Head of caudate nucleus (tissue), 42 donors: ENCODE measurements around the gene MOBP.
"Not testable (repeated sequence)": the region's sequence is repeated elsewhere in the genome, so short reads cannot be mapped to it uniquely, and the experiment has no call there.

ENCODE experiments used
- DNase-seq, 42 donors: peaks; one replicate each; pipeline versions ENCODE4 v3.0.0 to v3.0.0-alpha.2; 2020 to 2021; ENCODE audit warnings: mixed read lengths in 7 of 42
- intact Hi-C: fragments of 100-400 bp; cut with DNase I; formaldehyde crosslinking; loops from one replicate; pipeline ENCODE4 v1.15.0; 2022

The MOBP gene, protein sequence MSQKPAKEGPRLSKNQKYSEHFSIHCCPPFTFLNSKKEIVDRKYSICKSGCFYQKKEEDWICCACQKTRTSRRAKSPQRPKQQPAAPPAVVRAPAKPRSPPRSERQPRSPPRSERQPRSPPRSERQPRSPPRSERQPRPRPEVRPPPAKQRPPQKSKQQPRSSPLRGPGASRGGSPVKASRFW

DNA sequence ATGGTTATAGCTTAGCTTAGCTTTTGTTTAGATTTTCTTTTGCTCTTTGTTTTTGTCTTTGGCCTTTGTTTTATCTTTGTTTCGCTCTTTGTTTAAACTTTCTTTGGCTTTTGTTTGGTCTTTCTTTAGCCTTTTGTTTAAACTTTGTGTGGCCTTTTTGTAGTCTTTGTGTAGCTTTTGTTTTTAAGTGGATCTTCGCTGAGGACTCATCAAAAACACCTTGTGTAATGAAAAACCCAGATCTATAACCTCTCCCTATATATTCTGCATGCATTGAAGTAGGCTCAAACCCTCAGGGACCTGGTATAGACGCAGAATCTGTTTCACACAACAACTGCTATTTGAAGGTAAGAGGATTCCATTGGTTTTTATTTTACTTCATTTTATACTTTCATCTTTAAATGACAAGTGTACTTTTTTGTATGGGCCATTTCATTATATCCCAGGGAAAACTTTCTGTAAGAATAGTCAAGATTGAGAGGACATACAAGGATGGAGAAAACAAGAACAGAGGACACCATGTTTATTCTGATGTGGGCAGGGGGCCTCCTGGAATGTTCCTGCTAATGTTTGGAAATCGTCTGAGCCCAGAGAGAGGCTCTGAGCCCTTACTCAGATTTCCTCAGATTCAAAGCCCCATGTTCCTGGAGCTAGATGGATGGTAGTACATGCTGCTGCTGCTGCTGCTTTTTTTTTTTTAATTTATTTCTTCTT, at the start of gene MOBP:
Gene MOBP, plus strand, starts transcription at position 287 of the 714 bp plus-strand sequence. CDS start 34,390 bp downstream, outside the sequence.
- intact Hi-C loops = no loop called here
- no peak for DNase-seq

DNA sequence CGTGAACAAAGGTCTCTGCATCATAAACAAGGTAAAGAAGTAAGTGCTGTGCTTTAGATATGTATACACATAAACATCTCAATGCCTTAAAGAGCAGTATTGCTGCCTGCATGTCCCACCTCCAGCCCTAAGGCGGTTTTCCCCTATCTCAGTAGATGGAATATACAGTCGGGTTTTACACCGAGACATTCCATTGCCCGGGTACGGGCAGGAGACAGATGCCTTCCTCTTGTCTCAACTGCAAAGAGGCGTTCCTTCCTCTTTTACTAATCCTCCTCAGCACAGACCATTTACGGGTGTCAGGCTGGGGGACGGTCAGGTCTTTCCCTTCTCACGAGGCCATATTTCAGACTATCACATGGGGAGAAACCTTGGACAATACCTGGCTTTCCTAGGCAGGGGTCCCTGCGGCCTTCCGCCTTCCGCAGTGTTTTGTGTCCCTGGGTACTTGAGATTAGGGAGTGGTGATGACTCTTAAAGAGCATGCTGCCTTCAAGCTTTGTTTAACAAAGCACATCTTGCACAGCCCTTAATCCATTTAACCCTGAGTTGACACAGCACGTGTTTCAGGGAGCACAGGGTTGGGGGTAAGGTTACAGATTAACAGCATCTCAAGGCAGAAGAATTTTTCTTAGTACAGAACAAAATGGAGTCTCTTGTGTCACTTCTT, 48.8 kb upstream of the MOBP start:
- intact Hi-C loops, DNase-seq: not testable (repeated sequence)

DNA sequence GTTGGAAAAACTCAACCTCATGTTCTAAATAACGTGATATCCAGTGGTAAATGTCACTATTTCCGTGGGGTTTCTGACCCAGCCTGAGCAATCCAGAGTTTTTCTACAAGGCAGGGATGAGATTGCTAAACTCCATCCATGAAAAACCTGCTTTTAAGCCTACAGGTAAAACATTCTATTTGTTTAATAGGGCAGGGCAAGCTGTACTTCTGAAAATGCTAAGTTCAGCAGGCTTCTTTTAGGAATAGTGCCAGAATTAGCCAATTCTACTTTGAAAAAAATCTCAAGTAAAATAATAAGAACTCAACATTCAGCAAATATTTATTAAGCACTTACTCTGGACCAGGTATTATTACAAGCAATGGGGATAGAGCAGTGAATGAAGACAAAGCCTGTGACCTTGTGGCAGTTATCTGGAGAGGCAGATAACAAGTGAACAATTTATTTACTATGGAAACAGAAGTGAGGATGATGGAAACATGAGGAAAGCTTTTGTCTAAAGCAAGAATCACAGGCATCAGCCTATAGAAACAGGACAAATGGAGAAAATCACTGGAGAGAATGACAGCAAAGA, 47.7 kb upstream of the MOBP start:
- no peak for DNase-seq
- intact Hi-C loops = no loop called here

DNA sequence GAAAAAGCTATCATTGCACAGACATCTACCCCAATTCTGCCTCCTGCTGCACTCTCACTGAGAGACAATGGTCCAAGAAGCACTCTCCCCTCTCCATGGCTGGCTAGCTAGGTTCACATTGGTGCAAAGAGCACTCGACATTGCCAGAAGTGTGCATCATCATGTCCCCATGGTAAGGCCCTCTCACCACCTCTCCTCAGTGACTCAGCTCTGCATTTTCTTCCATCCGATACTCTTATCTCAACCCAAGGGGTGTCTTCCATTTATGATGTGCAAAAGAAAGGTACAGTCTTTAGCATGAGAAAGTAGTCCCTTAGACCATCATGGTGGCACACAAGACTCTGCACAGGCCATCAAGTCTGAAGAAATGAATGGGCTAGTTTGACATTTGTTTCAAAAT, 46.9 kb upstream of the MOBP start:
- intact Hi-C loops = no loop called here
- DNase-seq = no peak

DNA sequence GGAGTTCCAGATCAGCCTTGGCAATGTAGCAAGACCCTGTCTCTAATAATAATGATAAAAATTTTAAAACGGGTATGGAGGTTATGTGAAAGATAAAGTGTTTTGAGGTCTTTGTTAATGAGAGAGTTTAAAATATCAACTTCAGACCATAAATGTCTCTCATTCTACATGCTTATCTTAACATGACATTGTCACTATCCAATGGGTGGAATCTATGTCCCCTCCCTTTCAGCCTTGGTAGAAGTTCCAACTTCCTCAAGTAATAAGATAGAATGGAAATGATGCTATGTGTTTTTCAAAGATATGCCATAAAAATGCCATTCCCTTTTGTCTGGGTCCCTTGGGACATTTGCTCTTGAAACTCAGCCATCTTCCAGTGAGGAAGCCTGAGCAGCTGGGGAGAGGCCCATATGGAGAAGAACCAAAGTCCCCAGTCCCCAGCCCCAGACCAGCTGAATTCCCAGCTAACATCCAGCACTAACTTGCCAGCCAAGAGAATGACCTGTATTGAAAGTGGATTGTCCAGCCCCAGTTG, 44.0 kb upstream of the MOBP start:
- intact Hi-C loops = no loop called here
- no peak for DNase-seq

DNA sequence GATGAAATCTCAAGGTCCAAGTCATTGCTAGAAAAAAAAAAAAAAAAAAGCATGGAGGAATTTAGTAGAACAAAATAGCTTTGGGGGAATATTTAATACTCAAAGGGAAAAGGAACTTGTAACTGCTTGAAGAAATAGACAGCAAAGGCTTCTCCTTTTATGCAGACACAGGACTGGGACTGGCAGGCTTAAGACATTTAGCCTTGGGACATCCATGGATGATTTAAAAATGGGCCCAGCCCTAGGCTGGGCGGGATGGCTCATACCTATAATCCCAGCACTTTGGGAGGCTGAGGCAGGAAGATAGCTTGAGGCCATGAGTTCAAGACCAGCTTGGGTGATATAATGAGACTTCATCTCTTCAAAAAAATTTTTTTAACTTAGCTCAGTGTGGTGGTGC, 41.2 kb upstream of the MOBP start:
- intact Hi-C loops = no loop called here
- DNase-seq = no peak

DNA sequence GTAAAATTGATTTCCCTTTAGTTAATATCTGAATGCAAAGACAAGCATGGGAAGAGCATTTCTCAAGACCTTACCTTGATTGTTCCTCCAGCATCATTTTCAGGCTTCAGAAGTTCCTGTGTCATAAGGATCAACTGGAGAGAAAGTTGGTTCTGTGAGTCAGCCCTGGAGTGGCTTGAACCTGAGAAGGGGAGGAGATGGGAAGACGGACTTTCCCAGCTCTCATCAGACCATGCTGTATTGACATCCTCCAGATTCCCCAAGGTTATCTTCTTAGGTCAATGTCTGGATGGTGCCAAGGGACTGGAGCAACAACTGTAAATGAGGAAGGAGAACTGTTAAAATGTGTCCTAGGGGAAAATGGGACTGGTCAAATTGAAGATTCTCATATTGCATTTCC, 40.0 kb upstream of the MOBP start:
- intact Hi-C loops = no loop called here
- DNase-seq = no peak

DNA sequence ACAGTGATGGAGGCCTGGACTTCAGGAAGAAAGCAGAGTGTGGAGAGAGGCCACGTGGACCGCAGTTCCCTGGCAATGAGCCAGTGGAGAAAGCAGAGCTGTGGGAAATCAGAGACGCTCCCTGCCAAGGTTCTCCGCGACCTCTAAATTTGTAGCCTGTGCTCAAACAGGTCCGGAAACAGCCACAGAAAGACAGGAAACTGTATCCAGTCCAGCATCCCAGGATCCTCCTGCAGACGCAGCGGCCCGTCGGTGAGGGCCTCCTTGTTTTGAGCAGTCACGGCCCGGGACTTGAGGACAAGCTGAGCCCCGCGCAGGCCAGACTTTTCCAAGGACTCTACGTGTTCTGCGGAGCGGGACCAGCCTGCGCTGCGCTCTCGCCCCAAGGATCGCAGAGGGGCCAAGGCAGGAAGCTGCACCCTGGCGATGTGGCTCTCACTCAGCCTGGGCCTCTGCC, 38.7 kb upstream of the MOBP start:
- peak in 6 of 42 donors; percentile 12 to 48 (median 28) for DNase-seq
- intact Hi-C loops = no loop called here

DNA sequence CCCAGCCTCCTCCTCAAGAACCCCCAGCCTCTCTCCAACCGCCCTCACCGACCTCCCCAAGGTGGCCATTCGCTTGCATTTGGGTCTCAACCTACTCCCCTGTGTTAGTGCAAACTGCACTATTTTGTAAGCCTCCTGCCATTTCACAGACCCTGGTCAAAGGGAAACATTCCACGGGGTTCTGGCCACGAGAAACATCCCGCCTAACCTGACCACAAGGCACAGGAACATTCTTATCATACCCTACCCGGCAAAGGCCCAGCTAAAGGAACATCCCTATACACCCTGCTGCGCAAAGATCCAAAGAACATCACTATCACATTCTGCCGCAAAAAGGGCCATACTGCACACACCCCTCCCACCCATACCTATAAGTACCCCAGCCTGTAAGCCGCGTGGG, 38.0 kb upstream of the MOBP start:
- DNase-seq = no peak
- intact Hi-C loops = no loop called here

DNA sequence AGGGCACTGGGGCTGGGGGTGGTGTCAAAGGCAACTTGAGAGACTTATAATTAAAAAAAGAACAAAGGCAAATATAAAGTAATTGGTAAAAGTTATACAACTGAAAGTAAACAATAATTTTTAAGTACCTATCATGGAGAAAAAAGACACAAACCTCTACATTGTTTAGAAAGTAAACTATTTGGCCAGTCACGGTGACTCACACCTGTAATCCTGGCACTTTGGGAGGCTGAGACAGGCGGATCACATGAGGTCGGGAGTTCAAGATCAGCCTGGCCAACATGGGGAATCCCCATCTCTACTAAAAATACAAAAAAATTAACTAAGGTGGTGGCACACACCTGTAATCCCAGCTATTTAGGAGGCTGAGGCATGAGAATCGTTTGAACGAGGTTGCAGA, 35.1 kb upstream of the MOBP start:
- DNase-seq = peak in 1 of 42 donors; percentile 8
- intact Hi-C loops = no loop called here

DNA sequence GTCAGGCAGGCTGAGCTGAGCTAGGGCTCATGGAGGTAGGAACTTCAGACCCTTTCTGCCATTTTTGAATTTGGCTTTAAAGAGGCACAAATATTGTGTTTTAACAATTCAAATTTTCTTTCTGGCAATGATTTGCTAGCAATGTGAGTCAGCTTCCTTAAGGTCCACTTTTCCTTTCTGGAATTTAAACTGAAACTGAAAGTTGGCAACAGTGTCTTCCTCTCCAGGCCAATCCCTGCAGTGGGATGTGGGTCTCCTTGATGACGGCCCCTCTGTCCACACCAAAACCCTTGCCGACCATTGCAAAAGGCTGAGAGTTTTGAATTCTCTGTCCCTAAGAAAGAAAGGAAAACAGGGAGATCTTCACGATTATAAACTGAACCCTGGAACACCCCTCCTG, 33.8 kb upstream of the MOBP start:
- intact Hi-C loops = no loop called here
- peak in 1 of 42 donors; percentile 22 for DNase-seq

DNA sequence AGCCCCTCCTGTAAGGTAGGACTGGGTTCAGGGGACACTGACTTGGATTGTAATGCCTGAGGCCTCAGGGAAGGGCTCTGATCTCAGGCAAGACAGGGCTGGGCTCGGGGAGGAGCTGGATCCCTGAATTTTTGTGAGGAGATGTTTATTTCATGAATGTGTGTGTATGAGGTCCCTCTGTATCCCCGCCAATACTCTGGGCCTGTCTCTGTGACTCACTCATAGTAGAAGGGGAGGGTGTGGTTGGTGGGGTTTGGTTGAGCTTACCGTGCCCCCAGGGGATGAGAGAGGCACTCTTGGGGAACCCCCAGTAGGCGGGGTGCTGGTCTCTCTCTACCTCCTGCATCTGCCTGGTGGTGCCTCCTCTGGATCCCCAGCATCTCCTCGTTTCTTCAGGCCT, 32.9 kb upstream of the MOBP start:
- peak in 1 of 42 donors; percentile 14 for DNase-seq
- intact Hi-C loops = no loop called here

DNA sequence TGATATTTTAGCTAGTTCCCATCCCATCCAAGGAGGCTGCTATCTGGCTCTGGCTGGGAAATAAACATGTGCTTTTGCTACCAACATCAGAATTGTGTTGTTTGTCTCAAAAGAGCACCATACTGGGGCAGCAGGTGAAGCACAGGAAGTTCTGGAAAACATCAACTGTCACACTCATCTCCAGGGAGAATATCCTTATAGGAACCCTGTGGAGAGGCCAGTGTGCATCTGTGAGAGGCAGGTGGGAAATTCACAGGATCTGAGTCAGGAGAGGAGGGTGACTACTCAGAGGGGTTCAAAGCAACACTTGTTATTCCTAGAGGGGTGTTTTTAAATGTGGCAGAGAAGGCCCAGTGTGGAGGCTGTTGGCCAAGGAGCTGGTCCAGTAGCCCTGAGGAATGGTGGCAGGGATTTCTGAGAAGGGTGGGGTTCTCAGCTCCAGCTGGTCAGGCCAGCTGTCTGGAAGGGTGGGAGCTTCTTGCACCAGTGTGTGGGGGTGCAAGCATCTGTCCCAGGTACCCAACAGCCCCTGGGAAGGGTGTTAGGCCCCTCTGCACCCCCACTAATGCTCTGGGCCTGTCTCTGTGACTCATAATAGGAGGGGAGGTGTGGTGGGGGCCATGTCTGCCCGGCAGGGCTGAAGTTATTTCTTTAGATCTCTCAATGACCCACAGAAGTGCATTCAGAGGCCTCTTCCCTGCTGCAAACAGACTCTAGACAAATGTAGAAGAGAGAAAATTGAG, 32.3 kb upstream of the MOBP start:
- DNase-seq = no peak
- intact Hi-C loops = no loop called here

DNA sequence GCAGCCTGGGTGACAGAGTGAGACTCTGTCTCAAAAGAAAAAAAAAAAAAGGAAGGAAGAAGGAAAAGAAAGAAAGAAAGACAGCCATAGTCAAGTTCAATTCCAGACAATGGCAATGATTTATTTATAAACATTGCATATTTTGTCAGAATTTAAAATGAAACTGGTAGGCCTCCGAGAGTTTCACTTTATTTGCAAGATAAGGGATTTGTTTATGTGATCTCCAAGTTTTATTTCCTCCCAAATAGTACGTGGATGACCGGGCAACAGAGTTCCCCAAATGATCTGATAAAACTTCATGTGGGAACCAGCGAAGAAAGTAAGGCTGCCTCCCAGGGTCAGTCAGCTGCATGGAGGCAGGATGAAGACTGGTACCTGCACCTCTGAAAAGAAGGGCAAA, 28.6 kb upstream of the MOBP start:
- intact Hi-C loops = no loop called here
- peak in 1 of 42 donors; percentile 33 for DNase-seq

DNA sequence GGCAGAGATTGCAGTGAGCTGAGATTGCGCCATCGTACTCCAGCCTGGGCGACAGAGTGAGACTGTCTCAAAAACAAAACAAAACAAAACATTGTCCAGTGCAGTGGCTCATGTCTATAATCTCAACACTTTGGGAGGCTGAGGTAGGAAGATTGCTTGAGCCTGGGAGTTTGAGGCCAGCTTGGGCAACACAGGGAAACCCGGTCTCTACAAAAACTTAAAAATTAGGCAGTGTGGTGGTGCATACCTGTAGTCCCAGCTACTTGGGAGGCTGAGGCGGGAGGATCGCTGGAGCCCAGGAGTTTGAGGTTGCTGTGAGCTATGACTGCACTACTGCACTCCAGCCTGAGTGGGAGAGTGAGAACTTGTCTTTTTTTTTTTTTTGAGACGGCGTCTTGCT, 27.2 kb upstream of the MOBP start:
- intact Hi-C loops = no loop called here
- DNase-seq = no peak

DNA sequence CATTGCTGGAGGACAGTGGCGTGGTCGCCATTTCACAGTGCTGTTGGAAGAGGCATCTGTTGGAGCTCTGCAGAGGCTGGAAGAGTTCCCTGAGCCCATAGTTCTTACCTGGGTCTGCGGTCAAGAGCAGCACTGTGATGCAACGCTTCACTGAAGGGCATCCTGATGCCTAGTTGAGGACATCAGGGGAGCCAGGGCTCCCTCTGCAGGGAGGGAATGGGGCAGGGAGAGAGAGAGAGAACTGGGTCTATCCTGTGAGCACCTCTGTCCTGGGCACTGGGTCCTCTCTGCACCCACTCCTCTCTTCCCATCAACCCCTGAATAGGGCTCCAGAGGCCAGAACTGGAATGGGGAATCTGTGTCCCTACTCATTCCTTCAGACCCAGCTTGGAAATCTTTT, 23.9 kb upstream of the MOBP start:
- intact Hi-C loops = no loop called here
- peak in 1 of 42 donors; percentile 41 for DNase-seq

DNA sequence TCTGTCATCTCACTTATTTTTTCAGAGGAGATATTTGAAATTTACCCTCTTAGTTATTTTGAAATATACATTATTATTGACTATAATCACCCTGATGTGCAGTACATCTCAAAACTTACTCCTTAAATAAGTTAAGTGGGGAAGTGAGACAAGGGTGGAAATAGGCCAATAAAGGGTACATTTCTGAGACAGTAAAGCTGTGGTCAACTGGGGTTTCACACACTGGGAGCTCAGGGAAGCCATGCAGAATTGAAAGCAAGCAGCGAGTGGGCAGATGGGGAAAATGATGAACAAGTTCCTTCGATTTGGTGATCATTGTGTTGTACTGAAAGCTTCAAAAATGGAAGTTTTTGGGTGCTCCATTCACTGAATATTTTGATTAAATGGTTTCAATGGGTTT, 21.6 kb upstream of the MOBP start:
- peak in 1 of 42 donors; percentile 41 for DNase-seq
- intact Hi-C loops = no loop called here

DNA sequence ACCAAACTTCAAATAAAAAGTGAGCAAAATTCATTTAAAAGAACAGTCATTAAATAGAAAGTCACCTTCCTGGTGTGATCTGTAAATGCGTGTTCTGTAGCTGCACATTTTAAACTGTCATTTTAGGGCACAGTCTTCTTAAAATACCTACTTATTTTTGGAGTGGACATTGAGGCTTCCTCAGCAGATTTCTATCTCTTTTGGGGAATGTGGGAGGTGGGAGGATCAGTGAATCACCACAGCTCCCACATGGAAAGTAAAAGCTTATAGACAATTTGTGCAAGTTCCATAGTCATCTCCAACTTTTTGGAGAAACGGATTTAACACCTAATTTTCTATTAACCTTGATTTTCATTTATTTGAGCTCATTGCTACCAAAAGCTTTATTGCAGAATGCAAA, 21.0 kb upstream of the MOBP start:
- DNase-seq = peak in 1 of 42 donors; percentile 17
- intact Hi-C loops = no loop called here
